GM12878 (cell line): ENCODE results near the gene MTF2. TPM values are rescaled to one million over a fixed set of nuclear protein-coding genes. Genes with fewer than 3 reads are reported as not detected.

Experiments
- ATF2 ChIP-seq: IDR thresholded peaks from 2 replicates; pipeline ENCODE4 v1.6.1; 2012; ENCODE audit warnings: low read length, inconsistent platforms
- CREM ChIP-seq: IDR thresholded peaks from 2 replicates; pipeline ENCODE4 v1.6.1; 2014; ENCODE audit warnings: antibody characterized with exemption, low read depth
- EZH2 ChIP-seq: IDR thresholded peaks from 2 replicates; pipeline ENCODE4 v1.6.1; 2012; ENCODE audit warnings: low read depth, mild to moderate bottlenecking, control low read depth, inconsistent platforms, low read length, borderline replicate concordance; ENCODE audit not compliant: control insufficient read depth
- JUNB ChIP-seq: IDR thresholded peaks from 2 replicates; pipeline ENCODE4 v1.6.1; 2016; ENCODE audit warnings: antibody characterized with exemption, mild to moderate bottlenecking
- LARP7 ChIP-seq: fragments of 450-650 bp; IDR thresholded peaks from 2 replicates; pipeline ENCODE4 v1.6.1; 2017; ENCODE audit warnings: mild to moderate bottlenecking
- MEF2B ChIP-seq: fragments of 450-650 bp; IDR thresholded peaks from 2 replicates; pipeline ENCODE4 v1.6.1; 2018; ENCODE audit warnings: mild to moderate bottlenecking, moderate library complexity; ENCODE audit not compliant: partially characterized antibody, poor library complexity, severe bottlenecking
- MXI1 ChIP-seq: fragments of 150-350 bp; IDR thresholded peaks from 2 replicates; pipeline ENCODE4 v1.6.1; 2011; ENCODE audit warnings: low read depth, mild to moderate bottlenecking, inconsistent platforms, low read length, improper control_type of control experiment
- PKNOX1 ChIP-seq: fragments of 450-650 bp; IDR thresholded peaks from 2 replicates; pipeline ENCODE4 v1.6.1; 2016; ENCODE audit warnings: mild to moderate bottlenecking
- RCOR1 ChIP-seq: conservative IDR thresholded peaks from 2 replicates; pipeline ENCODE4 v1.6.1; 2012; ENCODE audit warnings: low read depth, low read length, improper control_type of control experiment
- RELB ChIP-seq: fragments of 450-650 bp; IDR thresholded peaks from 2 replicates; pipeline ENCODE4 v1.6.1; 2017; ENCODE audit warnings: low read depth, mild to moderate bottlenecking, moderate library complexity
- RUNX3 ChIP-seq: IDR thresholded peaks from 2 replicates; pipeline ENCODE4 v1.6.1; 2012; ENCODE audit warnings: low read length, inconsistent platforms
- TBL1XR1 ChIP-seq: IDR thresholded peaks from 2 replicates; pipeline ENCODE4 v1.6.1; 2012; ENCODE audit warnings: low read depth, low read length, improper control_type of control experiment
- ZNF217 ChIP-seq: fragments of 450-650 bp; IDR thresholded peaks from 2 replicates; pipeline ENCODE4 v1.6.1; 2017; ENCODE audit warnings: antibody characterized with exemption, mild to moderate bottlenecking
- ZNF622 ChIP-seq: fragments of 450-650 bp; IDR thresholded peaks from 2 replicates; pipeline ENCODE4 v1.6.1; 2017; ENCODE audit warnings: mild to moderate bottlenecking, inconsistent platforms
- polyA plus RNA-seq, 11 experiments: library from polyadenylated mRNA; depleted of rRNA in 4 of 11; unstranded in 6 of 11; stranded (reverse) in 5 of 11; fragments of >200 nt; fragmentation: Nextera tagmentation in 4 of 11; fragmentation: Illumina TruSeq in 1 of 11; extraction: Ambion mirVana in 4 of 11; extraction: Trizol in 1 of 11; gene quantifications; 1 replicate in 1 of 11; 2 replicates in 10 of 11; pipeline versions ENCODE4 v1.2.1 to v1.2.3, GENCODE V29; 2011 to 2016; ENCODE audit warnings: inconsistent platforms in 2 of 11, missing spikeins in 2 of 11, low read depth in 1 of 11
- total RNA-seq, 4 experiments: library from RNA; depleted of rRNA in 3 of 4; stranded (reverse); fragments of >200 nt in 3 of 4; fragmentation: Illumina TruSeq in 1 of 4; extraction: Trizol in 1 of 4; gene quantifications; 2 replicates each; pipeline versions ENCODE4 v1.2.1 to v1.2.3, GENCODE V29; 2013 to 2021
- TF ChIP-seq, protein P1 (sequence below): fragments of 450-650 bp; IDR thresholded peaks from 2 replicates; pipeline ENCODE4 v1.6.1; 2016; ENCODE audit warnings: mild to moderate bottlenecking, moderate library complexity, borderline replicate concordance
- TF ChIP-seq, protein P2 (sequence below): fragments of 450-650 bp; conservative IDR thresholded peaks from 2 replicates; pipeline ENCODE4 v1.6.1; 2017; ENCODE audit warnings: mild to moderate bottlenecking, moderate library complexity

Gene MTF2
- total and polyA plus RNA-seq, 10 of the 15 experiments (the other 5 are each of a cell fraction or from before 2014, with no cell fraction given), result 22.6 to 74.9 (median 42.8) TPM

GRCh38 chr1:93179886-93180722 is 101.0 kb downstream of the MTF2 start, which contains the start of gene TMED5 (continued):
- TF ChIP-seq, protein P1, sequence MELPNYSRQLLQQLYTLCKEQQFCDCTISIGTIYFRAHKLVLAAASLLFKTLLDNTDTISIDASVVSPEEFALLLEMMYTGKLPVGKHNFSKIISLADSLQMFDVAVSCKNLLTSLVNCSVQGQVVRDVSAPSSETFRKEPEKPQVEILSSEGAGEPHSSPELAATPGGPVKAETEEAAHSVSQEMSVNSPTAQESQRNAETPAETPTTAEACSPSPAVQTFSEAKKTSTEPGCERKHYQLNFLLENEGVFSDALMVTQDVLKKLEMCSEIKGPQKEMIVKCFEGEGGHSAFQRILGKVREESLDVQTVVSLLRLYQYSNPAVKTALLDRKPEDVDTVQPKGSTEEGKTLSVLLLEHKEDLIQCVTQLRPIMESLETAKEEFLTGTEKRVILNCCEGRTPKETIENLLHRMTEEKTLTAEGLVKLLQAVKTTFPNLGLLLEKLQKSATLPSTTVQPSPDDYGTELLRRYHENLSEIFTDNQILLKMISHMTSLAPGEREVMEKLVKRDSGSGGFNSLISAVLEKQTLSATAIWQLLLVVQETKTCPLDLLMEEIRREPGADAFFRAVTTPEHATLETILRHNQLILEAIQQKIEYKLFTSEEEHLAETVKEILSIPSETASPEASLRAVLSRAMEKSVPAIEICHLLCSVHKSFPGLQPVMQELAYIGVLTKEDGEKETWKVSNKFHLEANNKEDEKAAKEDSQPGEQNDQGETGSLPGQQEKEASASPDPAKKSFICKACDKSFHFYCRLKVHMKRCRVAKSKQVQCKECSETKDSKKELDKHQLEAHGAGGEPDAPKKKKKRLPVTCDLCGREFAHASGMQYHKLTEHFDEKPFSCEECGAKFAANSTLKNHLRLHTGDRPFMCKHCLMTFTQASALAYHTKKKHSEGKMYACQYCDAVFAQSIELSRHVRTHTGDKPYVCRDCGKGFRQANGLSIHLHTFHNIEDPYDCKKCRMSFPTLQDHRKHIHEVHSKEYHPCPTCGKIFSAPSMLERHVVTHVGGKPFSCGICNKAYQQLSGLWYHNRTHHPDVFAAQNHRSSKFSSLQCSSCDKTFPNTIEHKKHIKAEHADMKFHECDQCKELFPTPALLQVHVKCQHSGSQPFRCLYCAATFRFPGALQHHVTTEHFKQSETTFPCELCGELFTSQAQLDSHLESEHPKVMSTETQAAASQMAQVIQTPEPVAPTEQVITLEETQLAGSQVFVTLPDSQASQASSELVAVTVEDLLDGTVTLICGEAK, result 0 out of 2 replicates have a peak, but pooled peaks have one; percentile 10
- TF ChIP-seq, protein P2, sequence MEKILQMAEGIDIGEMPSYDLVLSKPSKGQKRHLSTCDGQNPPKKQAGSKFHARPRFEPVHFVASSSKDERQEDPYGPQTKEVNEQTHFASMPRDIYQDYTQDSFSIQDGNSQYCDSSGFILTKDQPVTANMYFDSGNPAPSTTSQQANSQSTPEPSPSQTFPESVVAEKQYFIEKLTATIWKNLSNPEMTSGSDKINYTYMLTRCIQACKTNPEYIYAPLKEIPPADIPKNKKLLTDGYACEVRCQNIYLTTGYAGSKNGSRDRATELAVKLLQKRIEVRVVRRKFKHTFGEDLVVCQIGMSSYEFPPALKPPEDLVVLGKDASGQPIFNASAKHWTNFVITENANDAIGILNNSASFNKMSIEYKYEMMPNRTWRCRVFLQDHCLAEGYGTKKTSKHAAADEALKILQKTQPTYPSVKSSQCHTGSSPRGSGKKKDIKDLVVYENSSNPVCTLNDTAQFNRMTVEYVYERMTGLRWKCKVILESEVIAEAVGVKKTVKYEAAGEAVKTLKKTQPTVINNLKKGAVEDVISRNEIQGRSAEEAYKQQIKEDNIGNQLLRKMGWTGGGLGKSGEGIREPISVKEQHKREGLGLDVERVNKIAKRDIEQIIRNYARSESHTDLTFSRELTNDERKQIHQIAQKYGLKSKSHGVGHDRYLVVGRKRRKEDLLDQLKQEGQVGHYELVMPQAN, result peak; percentile 45; the same call in 1 of the 2 replicates
- TF ChIP-seq CREM (peak; percentile 77), RUNX3 (peak; percentile 58), LARP7 (peak; percentile 89), TBL1XR1 (0 out of 2 replicates have a peak, but pooled peaks have one; percentile 15), ZNF622 (no peak), PKNOX1 (no peak; the same call in 1 of the 2 replicates), MXI1 (no peak), ZNF217 (no peak), EZH2 (no peak), RCOR1 (0 out of 2 replicates have a peak, but pooled peaks have one; percentile 13), JUNB (no peak), ATF2 (no peak), MEF2B (peak; percentile 41), RELB (peak; percentile 14)
